Measurements from ENCODE around the gene GLI2.

Gene GLI2

DNA sequence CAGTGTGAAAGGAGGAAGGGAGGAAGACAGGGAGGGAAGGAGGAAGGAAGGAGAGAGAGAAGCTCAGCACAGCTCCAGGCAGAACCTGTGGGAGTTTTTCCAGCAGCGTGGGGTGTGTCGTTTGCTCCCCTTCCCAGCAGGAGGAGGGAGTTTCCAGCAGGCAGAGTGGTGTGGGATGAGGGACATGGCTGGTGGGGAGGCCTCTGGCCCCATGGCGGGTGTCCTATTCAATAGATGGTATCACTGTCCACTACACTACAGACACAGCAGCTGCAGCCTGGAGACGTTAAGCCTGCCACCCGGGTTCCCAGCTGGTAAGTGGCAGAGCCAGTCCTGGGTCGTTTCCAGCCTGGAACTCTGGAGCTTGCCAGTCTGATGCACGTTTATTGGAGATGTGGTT, 44.7 kb downstream of the GLI2 start:
- DNase-seq (ENCODE audit: low read depth) = no peak
- H3K4me3 ChIP-seq (ENCODE audit: low read depth, low read length) = no peak overlapping the region

DNA sequence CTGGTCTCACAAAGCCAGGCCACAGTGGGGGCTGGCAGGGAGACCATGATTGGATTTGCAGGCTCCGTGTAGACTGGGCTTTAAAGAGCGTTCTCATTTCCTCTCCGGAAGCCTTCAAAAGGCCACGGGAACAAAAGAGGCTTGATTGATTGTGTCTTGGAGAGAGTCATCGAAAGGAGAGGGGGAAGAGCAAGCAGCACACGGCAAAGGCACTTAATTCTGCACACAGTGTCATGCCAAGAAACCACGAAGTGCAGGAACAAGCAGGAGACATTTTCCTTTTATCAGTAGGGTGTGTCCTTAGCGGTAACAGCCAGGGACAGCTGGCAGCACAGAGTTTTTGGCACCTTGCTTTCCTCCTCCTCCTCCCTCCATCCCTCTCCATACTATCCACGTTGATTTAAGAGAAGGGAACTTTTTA, 47.7 kb downstream of the GLI2 start:
- no peak for DNase-seq (ENCODE audit: low read depth)
- TF ChIP-seq MYC (IDR thresholded peaks at IDR 0.05; ENCODE audit: low read depth, low read length) (no peak), POLR2A (IDR thresholded peaks at IDR 0.05; ENCODE audit: extremely low read depth, insufficient read length) (no peak)
- TF ChIP-seq, protein P1, sequence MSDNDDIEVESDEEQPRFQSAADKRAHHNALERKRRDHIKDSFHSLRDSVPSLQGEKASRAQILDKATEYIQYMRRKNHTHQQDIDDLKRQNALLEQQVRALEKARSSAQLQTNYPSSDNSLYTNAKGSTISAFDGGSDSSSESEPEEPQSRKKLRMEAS (IDR thresholded peaks at IDR 0.05; ENCODE audit: low read depth, low read length) = no peak
- TF ChIP-seq, protein P2, sequence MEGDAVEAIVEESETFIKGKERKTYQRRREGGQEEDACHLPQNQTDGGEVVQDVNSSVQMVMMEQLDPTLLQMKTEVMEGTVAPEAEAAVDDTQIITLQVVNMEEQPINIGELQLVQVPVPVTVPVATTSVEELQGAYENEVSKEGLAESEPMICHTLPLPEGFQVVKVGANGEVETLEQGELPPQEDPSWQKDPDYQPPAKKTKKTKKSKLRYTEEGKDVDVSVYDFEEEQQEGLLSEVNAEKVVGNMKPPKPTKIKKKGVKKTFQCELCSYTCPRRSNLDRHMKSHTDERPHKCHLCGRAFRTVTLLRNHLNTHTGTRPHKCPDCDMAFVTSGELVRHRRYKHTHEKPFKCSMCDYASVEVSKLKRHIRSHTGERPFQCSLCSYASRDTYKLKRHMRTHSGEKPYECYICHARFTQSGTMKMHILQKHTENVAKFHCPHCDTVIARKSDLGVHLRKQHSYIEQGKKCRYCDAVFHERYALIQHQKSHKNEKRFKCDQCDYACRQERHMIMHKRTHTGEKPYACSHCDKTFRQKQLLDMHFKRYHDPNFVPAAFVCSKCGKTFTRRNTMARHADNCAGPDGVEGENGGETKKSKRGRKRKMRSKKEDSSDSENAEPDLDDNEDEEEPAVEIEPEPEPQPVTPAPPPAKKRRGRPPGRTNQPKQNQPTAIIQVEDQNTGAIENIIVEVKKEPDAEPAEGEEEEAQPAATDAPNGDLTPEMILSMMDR (IDR thresholded peaks at IDR 0.05; ENCODE audit: low read depth, low read length) = no peak
- no peak overlapping the region for H3K4me3 ChIP-seq (ENCODE audit: low read depth, low read length)

More for the DNA sequence above, 44.7 kb downstream of the GLI2 start:
- no peak for TF ChIP-seq MYC (IDR thresholded peaks at IDR 0.05; ENCODE audit: low read depth, low read length)
- TF ChIP-seq, protein P2 (IDR thresholded peaks at IDR 0.05; ENCODE audit: low read depth, low read length) = no peak
- no peak for TF ChIP-seq POLR2A (IDR thresholded peaks at IDR 0.05; ENCODE audit: extremely low read depth, insufficient read length)
- TF ChIP-seq, protein P1 (IDR thresholded peaks at IDR 0.05; ENCODE audit: low read depth, low read length) = no peak

DNA sequence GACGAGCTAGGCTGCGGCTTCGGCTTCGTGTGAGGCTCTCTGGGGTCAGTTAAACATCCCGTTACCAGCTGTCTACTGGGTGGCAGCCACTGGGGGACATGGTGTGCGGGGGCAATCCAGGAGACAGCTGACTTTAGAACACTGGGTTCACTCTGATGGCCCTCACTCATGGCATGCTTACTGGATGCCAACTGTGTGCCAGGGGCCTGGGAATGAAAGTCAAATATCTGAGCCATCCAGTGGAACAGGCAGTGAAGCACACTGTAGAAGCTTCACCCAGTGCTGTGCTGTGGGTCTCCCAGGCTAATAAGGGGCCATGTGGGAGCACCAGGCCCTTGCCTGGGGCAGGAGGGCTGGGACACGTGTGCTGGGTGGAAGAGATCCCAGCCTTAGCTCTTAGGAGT, 48.3 kb downstream of the GLI2 start:
- H3K4me3 ChIP-seq (ENCODE audit: low read depth, low read length) = no peak overlapping the region
- DNase-seq (ENCODE audit: low read depth) = no peak
- TF ChIP-seq, protein P2 (IDR thresholded peaks at IDR 0.05; ENCODE audit: low read depth, low read length) = no peak
- TF ChIP-seq POLR2A (IDR thresholded peaks at IDR 0.05; ENCODE audit: extremely low read depth, insufficient read length) (no peak), MYC (IDR thresholded peaks at IDR 0.05; ENCODE audit: low read depth, low read length) (no peak)
- TF ChIP-seq, protein P1 (IDR thresholded peaks at IDR 0.05; ENCODE audit: low read depth, low read length) = no peak

Data from NB4 (cell line).